OCI-LY1 (cell line): ENCODE results near the gene SDHD.

Experiments
- CTCF ChIP-seq: fragments of 200-600 bp; sonication (generic), shearing (Covaris generic); IDR thresholded peaks from 2 replicates; pipeline ENCODE4 v1.5.1; 2017; ENCODE audit warnings: mild to moderate bottlenecking, antibody characterized with exemption, low read length, moderate library complexity, mixed read lengths
- EZH2 ChIP-seq: fragments of 200-600 bp; sonication (generic), shearing (Covaris generic); IDR thresholded peaks from 2 replicates; pipeline ENCODE4 v1.8.0; 2017; ENCODE audit warnings: borderline replicate concordance, mixed run types, mild to moderate bottlenecking, antibody characterized with exemption, low read length, moderate library complexity, mixed read lengths

- no peak for TF ChIP-seq CTCF
- TF ChIP-seq EZH2, result no peak
These were observed 27.8 kb downstream of the SDHD start for GRCh38 chr11:112114460-112114859.
